ENCODE data around the gene ADAM19.

Gene ADAM19

DNA sequence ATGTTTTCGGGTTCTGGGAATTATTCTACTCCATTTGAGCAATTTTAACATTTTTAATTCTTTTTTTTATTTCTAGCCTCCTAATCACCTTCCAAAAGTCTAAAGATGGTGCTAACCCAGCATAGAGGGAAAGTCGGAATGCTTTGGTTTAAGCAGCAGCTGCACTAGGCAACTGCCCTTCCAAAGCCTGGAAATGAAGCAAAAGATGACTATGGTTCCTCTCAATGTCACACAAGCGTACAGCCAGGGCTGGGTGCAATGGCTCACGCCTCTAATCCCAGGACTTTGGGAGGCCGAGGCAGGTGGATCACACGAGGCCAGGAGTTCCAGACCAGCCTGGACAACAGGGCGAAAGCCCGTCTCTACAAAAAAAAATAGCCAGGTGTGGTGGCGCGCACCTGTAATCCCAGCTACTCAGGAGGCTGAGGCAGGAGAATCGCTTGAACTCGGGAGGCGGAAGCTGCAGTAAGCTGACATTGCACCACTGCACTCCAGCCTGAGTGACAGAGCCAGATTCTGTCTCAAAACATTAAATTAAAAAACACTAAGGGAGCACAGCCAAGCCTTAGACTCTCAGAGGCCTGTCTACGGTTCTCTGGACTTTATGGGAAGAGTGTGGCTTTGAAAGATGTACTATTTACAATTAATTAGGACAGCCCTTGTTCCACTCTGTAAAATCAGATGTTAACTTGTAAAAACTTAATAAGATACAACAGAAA, 33.1 kb downstream of the ADAM19 start:
- no peak for DNase-seq (ENCODE audit: low read depth)

DNA sequence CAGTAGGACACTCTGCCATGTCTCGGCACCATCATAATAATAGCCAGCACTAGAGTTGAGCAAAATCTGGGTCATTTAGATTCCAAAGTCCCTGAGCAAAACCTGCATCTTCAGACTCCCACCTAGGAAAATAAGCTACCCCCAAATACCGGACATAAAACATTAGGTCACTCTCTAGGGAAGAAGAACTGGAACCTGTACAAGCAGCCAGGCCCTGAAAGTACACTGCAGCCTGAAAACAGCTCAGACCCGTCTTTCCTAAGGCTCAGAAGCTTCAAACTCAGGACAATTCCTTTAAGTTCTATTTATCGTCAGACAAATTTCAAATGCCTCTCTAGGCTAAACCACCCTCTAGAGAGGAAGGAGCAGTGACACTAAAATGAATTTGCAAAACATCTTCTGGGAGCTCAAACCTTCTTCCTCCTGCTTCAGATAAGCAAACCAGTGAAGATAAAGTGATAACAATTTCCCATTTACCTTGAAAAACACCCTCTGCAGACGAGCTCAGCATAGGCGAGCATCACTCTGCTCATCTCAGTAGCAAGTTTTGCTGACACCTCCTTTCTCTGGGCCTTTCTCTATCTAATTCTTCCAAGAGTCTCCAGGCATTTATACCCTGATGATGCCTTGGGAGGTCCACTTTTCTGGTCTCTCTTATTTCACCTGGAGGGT, 34.0 kb downstream of the ADAM19 start:
- DNase-seq (ENCODE audit: low read depth) = no peak

DNA sequence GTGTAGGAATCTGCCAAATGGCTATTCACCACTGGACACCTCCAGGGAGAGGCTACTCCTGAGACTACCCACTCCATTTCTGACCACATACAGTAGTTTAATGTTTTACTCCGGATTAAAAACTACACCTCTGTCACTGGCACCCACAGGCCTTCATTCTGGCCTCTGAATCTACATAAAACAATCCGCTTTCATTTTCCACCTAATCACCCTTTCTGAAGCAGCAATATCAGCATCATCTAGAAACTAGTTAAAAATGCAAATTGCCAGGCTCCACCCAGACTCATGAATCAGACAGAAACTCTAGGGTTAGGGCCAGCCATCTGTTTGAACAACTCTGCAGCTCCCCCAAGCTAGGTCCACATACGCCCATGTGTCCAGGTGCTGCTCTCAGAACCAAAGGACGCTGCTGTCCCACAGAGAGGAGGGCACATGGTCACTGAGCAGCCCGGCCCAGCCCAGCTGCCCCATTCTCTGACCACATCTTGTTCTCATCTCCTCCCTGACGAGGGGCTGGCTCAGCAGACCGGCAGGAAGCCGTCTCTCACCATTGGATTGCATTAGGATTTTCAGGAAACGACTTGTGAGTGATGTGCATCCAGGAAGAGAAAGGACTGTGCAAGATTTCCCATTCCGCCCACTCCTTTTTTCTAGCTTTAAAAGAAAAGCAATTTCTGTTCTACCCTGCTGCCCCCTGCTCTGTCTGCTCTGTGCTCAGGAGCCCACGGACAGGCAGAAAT, 34.7 kb downstream of the ADAM19 start:
- no peak for DNase-seq (ENCODE audit: low read depth)

DNA sequence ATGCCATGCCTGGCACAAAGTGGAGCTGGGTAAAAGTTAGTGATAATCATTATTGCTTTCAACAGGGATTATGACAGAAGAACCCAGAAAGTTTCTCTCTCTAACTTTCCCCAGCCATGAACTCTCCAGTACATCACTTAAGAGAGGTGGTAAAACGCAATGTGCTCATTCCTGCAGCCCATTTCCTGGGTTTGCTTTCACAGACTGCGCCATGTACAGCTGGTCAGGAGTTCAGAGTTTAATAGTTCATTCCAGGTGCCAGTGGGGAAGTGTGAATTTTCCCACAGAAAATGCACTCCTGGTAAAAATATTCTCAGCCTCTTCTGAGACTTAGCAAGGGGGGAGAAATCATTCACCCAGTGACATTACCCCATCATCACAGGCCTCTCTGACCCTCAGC, 35.5 kb downstream of the ADAM19 start:
- no peak for DNase-seq (ENCODE audit: low read depth)

DNA sequence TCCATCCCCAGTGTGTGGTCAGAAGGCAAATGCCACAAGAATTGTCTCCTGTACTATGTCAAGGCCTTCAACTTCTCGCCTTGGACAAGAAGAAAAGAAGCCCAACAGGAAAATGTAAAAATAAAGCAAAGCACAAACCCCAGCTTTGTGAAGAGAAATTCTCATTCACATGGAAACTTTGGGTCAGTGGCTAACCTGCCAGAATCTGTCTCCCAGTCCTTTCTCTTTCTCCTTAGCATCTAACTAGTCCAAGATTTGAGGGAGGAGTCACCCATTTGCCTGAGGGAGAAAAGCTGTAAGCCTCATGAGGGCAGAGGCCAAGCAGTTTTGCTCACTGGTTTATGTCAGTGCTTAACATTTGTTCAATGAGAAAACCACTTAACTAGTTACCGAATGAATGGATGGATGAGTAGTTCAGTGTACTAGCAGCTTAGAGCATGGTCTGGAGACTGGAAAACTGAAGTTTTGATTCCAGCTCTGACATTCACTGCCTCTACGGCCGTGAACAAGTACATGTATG, 36.0 kb downstream of the ADAM19 start:
- no peak for DNase-seq (ENCODE audit: low read depth)

DNA sequence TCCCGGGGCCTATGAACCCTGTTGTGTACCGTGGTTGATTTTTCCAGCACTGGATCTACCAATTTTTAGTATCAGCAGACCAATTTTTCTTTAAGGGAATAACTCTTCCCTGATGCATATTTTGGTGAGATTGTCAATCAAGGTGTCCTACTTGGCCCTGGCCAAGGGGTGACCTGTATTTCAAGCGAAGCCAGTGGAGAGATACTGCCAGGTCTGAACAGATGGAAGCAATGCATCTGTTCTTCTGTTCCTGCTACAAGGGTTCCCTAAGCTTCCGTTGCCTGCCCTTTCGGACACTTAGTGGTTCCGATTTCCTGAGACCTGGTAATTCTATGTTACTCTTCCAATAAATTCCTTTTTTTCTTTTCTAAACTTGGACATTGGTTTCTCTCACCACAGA, 37.3 kb downstream of the ADAM19 start:
- DNase-seq (ENCODE audit: low read depth) = no peak

DNA sequence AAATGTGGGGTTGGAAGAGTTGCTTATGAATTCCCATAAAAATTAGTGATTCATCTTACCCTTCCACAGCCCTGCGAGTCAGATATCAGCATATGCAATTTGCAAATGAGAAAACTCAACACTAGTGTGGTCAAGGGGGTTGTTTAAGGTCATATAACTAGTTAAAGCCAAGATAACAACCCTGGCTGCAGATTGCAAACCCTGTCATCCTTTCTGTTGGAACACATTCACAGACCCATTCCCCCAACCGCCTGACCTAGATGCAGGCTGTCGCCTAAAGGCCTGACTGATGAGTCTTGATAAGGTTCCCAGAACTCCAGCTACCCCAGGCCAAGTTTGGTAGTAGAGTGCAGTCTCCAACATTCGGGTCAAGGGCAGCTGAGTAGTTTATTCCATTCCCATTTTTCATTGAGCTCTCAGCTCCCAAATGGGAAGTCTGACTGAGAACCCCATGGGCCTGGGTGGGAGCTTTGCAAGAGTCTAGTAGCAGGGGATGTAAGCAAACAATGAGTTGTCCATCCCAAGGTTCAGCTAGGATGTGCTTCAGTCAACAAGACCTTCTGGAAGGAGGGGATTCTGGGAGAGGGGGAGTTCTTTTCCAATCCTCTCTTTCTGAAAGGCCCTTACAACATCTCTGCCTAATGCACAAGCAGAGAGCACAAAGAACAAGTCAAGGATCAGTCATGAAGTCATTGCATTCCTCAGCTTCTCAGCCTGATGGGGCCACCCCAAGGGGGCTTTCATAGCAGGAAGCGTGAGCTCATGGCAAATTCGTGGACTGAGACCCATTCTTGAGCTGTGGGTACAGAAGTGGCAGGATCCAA, 40.3 kb downstream of the ADAM19 start:
- DNase-seq (ENCODE audit: low read depth) = no peak

DNA sequence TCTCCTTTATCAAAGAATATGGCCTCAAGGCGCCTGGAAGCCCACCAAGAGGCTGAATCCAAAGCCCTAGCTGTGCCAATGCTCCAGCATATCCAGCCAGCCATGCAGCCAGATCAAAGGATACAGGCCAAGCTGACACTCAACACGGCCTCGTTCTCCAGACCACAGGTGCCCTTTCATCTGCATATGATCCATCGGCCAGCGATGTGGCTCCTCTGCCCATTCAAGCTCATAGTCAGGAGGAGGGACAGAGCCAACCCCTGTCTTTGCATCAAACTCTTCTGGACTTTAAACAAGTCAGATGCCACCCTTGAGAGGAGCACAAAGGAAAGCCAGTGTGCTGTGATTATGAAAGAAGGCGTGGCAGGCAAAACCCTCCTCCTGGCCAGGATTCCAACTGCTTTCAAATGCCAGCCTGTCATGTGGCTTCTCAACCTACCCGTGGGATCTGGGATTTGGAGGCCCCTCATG, 42.5 kb downstream of the ADAM19 start:
- no peak for DNase-seq (ENCODE audit: low read depth)

DNA sequence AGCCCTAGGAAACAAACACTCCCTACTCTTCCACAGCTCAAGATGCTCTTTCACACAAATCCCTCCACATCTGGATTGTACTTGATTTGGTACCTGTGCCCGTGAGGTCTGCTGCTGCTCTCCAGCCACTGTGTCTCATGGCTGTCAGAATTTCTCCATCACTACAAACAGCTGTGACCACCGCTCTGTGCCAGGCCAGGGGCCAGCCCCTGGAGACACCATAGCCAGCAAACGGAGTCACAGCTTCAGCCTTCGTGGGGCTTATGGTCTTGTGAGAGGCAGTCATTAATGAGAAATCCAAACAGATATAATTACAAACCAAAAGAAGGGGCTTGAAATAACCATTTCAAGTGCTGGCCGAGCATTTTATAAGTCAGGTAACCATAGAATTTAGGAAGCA, 43.6 kb downstream of the ADAM19 start:
- no peak for DNase-seq (ENCODE audit: low read depth)

DNA sequence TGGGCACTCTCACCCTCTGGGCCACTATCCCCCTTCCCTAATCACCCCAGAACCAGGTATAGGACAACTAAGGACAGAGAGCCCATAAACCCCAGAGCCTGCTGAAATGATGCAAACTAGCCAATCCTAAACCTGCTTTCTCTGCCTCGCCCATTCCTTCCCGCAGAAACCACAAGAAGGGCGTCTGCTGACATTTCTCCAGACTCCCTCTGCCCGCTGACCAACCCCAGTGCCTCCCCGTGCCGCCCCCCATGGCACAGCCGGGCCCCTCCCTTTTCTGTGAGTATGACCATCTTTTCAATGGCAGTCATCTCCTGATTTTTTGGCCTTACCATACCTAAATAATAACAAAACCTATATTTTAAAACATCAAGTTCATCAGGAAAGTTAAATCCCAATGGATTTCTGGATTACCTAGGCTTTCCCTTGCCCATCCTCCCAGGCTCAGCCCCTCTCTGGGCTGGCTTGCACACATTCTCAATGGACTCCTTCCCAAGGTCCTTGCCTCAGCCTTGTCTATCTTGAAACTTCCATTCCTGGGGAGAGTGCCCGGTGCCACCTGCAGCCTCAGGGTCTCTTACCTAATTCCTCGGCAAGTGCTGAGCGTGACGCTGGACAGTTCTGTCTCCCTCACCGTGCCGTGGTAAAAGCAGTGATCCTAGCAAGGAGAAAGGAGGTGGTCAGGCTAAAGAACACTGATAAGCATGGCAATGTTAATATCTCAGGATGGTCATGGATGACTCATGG, 45.2 kb downstream of the ADAM19 start:
- no peak for DNase-seq (ENCODE audit: low read depth)

DNA sequence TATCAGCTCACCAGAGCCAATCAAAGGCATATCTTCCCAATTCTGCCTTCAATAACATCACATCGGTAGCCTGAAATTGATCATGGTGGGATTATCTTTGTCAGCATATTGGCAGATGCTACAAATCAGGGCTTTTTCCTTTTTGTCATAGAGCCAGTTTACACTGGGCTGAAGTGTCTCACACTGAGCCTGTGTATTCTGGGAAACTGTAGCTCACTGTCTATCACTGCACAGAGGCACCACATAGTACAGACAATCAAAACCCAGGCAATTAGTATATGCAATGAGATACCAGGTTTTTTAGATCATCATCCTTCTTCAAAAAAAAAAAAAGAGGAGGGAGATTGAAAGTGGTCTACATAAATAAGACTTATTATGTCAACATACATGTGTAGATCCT, 46.6 kb downstream of the ADAM19 start:
- no peak for DNase-seq (ENCODE audit: low read depth)

DNA sequence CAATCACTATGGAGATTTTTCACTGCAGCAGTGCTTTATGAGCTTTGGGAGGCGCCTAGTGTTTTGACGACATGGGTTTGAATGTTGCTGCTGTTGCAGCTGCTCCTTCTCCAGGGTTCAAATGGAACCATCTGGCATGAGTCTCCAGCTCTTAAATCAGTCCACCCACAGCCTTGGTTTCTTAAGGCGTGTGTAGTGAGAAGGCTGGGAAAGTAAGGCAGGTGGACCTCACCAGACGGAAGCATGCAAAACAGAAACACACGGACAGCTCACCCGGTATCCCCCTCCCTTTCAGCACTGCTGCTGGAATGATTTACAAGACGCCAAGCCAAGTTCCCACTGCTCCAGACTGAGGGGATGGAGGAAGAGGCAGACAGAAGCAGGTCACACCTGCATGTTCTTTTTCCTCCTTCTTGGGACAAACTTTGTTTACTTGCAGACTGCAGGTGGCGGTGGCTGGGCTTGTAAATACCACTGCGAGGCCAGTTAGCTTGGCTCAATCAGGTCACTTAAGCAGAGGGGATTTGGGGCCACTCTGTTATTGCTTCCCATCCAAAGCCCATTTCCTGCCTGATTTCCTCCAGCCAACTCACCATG, 47.4 kb downstream of the ADAM19 start:
- DNase-seq (ENCODE audit: low read depth) = no peak

DNA sequence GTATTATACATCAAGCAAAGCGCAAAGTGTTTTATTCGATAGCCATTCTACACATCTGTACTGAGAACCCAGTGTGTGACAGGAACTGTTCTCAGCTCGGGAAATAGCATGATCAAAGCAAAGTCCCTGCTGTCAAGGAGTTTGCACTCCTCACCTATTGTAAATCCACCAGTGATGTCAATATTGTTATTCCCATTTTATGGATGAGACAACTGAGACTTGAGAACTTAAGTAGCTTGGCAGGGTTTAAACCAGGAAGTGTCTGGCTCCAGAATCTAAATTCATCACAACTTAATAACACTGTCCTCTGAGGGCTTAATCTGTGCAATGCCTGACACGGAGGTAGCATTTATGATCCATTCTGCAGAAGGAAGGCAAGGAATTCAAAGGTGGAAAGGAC, 50.7 kb downstream of the ADAM19 start:
- no peak for DNase-seq (ENCODE audit: low read depth)

DNA sequence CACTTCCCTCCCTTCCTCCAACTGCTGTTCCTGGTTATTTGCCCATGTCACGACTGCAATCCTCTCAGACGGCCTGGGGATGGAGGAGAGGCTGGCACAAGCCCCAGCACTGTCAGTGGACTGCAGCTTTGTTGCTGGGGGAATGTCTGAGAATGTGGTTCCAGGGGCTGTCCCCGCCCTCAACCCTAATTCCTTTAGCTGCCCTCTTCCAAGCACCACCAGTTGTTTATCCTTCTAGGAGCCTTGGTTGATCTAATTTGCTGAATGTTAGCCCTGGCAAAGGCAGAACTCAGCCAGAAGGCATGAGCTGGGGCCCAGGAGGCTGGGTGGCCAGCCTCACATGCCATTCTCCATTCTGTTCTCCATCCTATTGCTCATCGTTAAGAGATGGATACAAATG, 51.6 kb downstream of the ADAM19 start:
- no peak for DNase-seq (ENCODE audit: low read depth)

DNA sequence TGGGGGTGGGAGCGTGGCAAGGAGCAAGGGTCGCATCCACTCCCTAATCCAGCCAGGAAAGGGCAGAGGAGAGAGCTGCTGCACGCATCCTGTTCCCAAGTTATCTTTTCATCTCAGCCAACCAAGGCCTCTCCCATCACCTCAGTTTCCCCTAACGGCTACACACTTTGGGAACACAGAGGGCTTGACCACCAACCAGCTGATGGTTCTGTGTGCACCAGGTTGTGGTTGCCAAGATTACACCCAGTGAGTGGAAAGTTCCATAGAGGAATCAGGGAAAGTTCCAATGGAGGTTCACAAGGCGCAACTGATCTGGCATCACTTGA, 53.9 kb downstream of the ADAM19 start:
- no peak for DNase-seq (ENCODE audit: low read depth)

DNA sequence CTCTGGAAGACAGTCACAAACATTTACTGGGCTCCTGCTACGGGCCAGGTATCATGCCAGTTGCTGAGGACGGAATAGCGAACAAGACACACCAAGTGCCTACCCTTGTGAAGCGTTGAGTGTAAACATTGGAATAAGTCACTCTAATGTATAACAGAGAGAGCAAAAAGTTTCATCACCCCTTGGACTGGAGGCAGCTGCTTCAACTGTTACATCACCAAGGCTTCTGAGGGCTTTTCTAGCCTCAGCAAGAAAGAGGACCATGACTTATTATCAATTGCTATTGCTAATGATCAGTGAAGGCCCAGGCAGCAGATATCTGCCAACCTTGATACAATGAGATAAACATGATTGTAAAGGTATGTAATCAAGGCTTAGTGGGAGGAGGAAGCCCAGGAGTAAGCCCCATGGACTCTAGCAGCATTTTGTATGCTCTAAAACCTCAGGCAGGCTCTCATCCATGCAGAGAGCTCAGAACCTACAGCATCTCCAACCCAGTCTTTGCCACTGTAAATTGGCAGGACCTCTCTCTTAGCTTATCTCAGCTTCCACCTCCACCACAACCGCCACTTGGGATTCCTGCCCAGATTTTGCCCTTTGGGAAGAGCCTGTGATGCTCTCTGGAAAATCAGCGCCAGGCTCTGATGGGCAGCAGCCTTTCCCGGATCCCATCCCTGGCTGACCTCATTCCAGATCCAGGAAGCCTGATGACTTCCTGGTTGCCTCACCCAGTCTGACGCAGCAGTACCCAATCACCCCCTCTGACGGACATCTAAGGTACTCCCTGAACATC, 54.5 kb downstream of the ADAM19 start:
- DNase-seq (ENCODE audit: low read depth) = no peak

DNA sequence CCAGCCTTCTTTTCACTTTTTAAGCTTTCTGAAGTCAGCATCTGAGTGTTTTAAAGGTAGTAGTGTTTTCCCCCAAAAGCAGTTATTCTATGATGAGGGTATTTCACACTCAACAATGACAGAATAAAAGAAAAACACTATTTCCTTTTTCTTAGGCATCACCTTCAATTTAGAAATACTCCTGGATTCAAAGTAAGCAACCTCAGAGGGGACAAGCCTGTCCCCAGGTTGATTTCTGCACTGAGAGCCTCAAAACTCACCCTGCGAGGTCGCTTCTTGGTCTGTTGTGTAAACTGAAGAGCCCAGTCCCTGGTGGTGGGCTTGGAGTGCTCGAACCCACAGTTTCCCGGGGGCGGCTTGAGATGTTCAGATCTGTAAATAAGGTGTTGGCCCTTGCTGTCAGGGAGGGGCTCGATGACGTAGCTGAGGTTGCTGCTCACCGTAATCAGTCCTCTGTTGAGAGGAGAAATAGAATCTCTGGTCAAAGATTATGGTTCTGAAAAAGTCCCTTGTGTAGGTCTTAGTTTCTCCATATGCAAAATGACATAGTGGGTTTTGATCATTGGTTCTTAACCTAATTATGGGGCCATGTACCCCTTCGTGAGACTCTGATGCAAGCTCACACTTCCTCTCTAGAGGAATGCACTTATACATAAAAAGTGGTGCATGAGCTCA, 55.9 kb downstream of the ADAM19 start:
- no peak for DNase-seq (ENCODE audit: low read depth)

DNA sequence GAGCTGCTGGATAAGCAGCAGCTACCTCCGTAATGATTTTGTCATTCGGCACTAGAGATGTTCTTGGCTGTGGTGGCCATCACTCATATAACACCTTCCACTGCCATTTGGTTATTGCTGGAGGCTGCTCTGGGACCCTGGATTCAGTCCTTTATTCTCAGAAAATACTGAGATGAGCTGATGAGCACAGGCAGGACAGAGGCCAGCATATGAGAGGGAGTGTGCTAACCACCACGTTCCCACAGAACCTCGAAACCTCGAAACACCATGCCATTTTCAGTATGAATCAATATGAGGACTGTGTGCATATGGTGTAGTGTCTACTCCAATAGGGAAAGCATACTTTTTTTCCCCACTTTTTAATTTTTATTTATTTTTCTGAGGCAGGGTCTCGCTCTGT, 56.6 kb downstream of the ADAM19 start:
- DNase-seq (ENCODE audit: low read depth) = no peak

DNA sequence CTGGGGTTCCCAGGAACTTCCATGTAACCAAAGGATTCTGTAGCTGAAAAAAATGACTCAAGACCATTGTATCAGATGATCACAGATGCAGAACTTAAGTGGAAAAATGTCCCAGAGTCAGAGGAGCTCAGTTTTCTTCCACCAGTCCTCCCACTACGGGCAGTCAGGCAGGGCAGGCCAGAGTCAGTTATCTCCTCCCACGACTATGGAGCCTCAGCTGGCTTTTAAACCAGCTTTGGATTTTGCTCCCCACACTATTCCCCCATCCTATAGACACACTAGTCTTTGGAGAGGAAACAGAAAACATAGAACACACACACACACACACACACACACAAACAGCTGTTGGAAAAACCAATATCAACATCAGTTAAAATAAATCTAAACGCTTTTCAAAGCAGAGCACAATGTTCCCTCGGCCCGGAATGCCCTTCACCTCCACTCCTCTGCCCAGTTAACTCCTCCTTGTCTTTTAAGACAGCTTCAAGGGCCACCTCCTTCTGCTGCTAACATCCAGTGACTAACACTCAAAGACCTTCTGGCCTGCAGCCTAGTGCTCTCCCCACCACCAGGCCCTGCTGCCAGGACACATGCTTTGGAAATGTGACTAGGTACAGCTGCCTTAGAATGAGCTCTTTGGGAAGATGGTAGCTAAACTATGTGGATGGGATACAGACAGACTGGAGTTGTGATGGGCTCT, 58.8 kb downstream of the ADAM19 start:
- DNase-seq (ENCODE audit: low read depth) = no peak
